Measurements from ENCODE around the gene TENT5C. TPM values are rescaled to one million over a fixed set of nuclear protein-coding genes. Genes with fewer than 3 reads are reported as not detected.

The TENT5C gene
- total RNA-seq, 3 donors from 2014 or later = 16.5 to 37.4 (median 32.1) TPM

- no peak for TF ChIP-seq CTCF (IDR thresholded peaks at IDR 0.05)
- intact Hi-C loops (cut with DNase I, micrococcal nuclease) = no loop called here
- H3K36me3 ChIP-seq (ENCODE audit: low read depth) = no peaks in the 10 kb centered on the region
- no peak overlapping the region for H3K4me3 ChIP-seq
- DNase-seq = peak; percentile 57 to 83 (median 63)
- peak; percentile 66 for ATAC-seq
- no peaks in the 10 kb centered on the region for H3K9me3 ChIP-seq
- peaks cover 5% of the 10 kb centered on the region for H3K4me1 ChIP-seq (ENCODE audit: low read depth)
Observed at GRCh38 chr1:117658676-117659075, 52.8 kb downstream of the TENT5C start.

DNA sequence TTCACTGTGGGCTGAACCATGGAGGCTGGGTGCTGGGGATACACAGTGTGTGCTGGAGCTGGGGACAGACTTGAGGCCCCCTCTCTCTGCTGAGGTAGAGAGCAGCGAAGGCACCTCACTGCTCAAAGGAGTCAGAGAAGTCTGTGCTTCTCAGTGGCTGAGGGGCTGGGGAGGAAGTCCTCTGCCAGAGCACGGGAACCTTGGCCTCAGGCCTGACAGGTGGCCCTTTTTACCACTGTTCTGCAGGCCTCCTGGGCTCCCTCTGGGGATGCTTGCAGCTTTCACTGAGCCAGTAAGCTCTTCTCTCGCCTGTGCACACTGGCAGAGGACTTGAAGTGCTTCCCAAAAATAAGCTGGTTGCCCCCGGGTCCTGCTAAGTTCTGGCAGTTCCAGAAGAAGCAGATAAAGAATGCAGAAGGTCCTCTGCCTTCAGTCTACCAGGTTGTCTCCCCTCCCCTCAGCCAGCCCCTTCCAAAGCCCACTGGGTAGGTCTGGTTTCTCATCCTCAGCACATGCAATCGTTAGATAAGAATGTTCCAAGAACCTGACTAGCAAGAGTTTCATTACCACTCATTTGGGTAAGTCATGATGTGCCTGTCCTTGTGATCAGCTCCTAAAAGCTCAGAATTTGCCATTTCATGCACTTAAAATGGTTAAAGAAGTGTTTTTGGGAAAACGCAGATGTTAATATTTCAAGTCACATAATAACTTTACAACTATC lies 53.9 kb downstream of the TENT5C start:
- H3K36me3 ChIP-seq (ENCODE audit: low read depth) = no peaks in the 10 kb centered on the region
- intact Hi-C loops (cut with DNase I, micrococcal nuclease) = no loop called here

DNA sequence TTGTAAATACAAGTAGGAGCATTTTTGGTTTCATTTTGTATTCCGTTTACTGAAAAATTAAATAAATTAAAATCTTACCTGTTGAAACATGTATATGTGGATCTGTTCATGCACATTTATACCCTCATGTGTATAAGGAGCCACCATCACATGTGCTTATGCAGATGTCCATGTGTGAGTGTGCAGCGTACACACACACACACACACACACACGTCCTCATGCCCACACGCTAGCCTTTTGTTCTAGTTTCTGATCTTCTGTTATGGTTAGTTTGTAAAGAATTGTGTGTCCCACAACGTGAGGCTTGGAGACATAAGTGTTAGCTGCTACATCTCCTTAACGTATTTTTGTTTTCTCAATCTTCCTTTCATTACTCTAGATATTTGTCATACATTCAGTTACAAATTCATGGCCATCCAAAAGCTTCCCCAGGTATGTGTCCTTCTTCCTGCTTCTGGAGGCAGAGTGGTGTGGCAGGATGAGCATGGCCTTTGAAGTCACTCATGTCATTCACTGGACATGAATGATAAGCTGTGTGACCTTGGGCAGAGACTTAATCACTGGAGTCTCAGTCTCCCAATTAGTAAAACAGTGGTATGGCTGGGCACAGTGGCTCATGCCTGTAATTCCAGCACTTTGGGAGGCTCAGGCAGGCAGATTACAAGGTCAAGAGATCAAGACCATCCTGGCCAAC lies 54.6 kb downstream of the TENT5C start:
- intact Hi-C loops (cut with DNase I, micrococcal nuclease) = no loop called here
- H3K36me3 ChIP-seq (ENCODE audit: low read depth) = no peaks in the 10 kb centered on the region
- ATAC-seq (no peak), DNase-seq (no peak)
- H3K9me3 ChIP-seq = no peaks in the 10 kb centered on the region
- TF ChIP-seq CTCF (IDR thresholded peaks at IDR 0.05) = no peak
- peaks cover 5% of the 10 kb centered on the region for H3K4me1 ChIP-seq (ENCODE audit: low read depth)
- no peak overlapping the region for H3K4me3 ChIP-seq

More for the DNA sequence above, 53.9 kb downstream of the TENT5C start:
- Histone ChIP-seq H3K9me3 (no peaks in the 10 kb centered on the region), H3K4me1 (ENCODE audit: low read depth) (peaks cover 5% of the 10 kb centered on the region), H3K4me3 (no peak overlapping the region)
- ATAC-seq (peak; percentile 15), DNase-seq (no peak)
- TF ChIP-seq CTCF (IDR thresholded peaks at IDR 0.05) = no peak

GRCh38 chr1:117661027-117661426 lies 55.2 kb downstream of the TENT5C start:
- ATAC-seq = peak; percentile 13
- Histone ChIP-seq H3K36me3 (ENCODE audit: low read depth) (no peaks in the 10 kb centered on the region), H3K9me3 (no peaks in the 10 kb centered on the region), H3K4me3 (no peak overlapping the region), H3K4me1 (ENCODE audit: low read depth) (peaks cover 5% of the 10 kb centered on the region)
- intact Hi-C loops (cut with DNase I, micrococcal nuclease) = no loop called here
- no peak for TF ChIP-seq CTCF (IDR thresholded peaks at IDR 0.05)
- no peak for DNase-seq

DNA sequence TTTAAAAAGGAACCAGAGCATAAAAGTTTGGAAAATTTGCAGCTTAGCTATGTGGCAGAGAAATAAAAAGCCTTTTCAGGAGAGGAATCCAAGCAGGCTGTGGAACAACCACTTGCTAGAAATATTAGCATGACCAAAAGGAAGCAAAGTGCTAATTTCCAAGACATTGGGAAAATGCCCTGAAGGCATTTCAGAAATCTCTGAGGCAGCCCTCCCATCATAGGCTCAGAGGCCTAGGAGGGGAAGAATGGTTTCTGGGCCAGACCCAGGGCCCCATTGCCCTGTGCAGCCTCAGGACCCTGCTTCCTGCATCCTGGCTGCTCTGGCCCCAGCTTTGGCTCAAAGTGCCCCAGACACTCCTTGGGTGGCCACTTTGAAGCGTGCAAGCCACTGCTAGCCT lies 56.8 kb downstream of the TENT5C start:
- TF ChIP-seq CTCF (IDR thresholded peaks at IDR 0.05) = no peak
- DNase-seq = no peak
- Histone ChIP-seq H3K4me1 (ENCODE audit: low read depth) (peaks cover 5% of the 10 kb centered on the region), H3K9me3 (no peaks in the 10 kb centered on the region), H3K4me3 (no peak overlapping the region), H3K36me3 (ENCODE audit: low read depth) (no peaks in the 10 kb centered on the region)
- ATAC-seq = no peak
- intact Hi-C loops (cut with DNase I, micrococcal nuclease) = no loop called here

Measured in mucosa of descending colon (tissue), 3 donors.